Spleen (tissue), 7 donors: ENCODE measurements around the gene JAZF1.

Experiments used
- POLR2AphosphoS5 ChIP-seq, 3 donors: sonication (generic); formaldehyde crosslinking; IDR thresholded peaks; one replicate each; pipeline ENCODE4 v1.5.1; 2017; ENCODE audit warnings: antibody characterized with exemption in 3 of 3
- TF ChIP-seq, protein P1 (sequence below), 11 experiments: fragments of 200-600 bp in 7 of 11; fragments of 450-650 bp in 4 of 11; sonication (generic) in 4 of 11; IDR thresholded peaks in 8 of 11; conservative IDR thresholded peaks in 3 of 11; 1 replicate in 7 of 11; 2 replicates in 4 of 11; pipeline versions ENCODE4 v1.4.0 to v1.8.0; 2016 to 2021; ENCODE audit warnings: antibody characterized with exemption in 11 of 11, inconsistent platforms in 4 of 11, mild to moderate bottlenecking in 1 of 11
- donor health status: DM: no; HTN: no; CAD: no; lungs with moderate emphysema.
- donor health status: DM: no; HTN: no; CAD: no.
- donor health status: DM: no; HTN: no; CAD: no.

DNA sequence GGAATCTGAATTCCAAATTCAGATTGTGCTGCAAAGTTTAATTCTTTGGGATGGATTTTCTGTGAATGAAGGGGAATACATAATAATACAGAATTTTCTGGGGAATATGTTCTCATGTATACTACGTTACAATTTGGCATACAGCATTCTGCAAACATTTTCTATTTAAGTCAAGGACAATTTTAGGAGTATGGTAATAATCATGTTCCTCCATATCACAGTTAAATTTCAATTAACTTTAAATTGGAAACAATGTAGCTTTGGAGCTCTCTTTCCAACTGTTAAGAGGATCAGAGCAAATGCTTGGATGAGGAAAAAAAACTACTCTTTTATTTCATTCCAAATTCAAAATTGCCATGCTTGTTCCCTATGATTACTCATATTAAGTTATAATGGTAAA is 217.5 kb downstream of the JAZF1 start:
- TF ChIP-seq, protein P1, sequence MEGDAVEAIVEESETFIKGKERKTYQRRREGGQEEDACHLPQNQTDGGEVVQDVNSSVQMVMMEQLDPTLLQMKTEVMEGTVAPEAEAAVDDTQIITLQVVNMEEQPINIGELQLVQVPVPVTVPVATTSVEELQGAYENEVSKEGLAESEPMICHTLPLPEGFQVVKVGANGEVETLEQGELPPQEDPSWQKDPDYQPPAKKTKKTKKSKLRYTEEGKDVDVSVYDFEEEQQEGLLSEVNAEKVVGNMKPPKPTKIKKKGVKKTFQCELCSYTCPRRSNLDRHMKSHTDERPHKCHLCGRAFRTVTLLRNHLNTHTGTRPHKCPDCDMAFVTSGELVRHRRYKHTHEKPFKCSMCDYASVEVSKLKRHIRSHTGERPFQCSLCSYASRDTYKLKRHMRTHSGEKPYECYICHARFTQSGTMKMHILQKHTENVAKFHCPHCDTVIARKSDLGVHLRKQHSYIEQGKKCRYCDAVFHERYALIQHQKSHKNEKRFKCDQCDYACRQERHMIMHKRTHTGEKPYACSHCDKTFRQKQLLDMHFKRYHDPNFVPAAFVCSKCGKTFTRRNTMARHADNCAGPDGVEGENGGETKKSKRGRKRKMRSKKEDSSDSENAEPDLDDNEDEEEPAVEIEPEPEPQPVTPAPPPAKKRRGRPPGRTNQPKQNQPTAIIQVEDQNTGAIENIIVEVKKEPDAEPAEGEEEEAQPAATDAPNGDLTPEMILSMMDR (IDR thresholded peaks at IDR 0.05 in 8 of 11, conservative IDR thresholded peaks at IDR 0.05 in 3 of 11): no peak
- no peak for TF ChIP-seq POLR2AphosphoS5 (IDR thresholded peaks at IDR 0.05)
